ENCODE measurements around the gene PLCB1.

- no peak for TF ChIP-seq ZNF263 (CRISPR knock-in tag; IDR thresholded peaks at IDR 0.05; ENCODE audit: low read depth)
- TF ChIP-seq ZSCAN18 (CRISPR knock-in tag; IDR thresholded peaks at IDR 0.05) = no peak
- TF ChIP-seq TEAD4 (CRISPR knock-in tag; IDR thresholded peaks at IDR 0.05) = no peak
- no peak for TF ChIP-seq MXD4 (CRISPR knock-in tag; IDR thresholded peaks at IDR 0.05; ENCODE audit: borderline replicate concordance)
Observed at GRCh38 chr20:8212286-8212685, 80.2 kb downstream of the PLCB1 start.

Data from WTC11 (cell line).